Calu3 (cell line): ENCODE measurements around the gene DTX1. TPM values are rescaled to one million over a fixed set of nuclear protein-coding genes. Genes with fewer than 3 reads are reported as not detected.

Source experiments
- BruUV-seq: library from RNA; stranded (reverse); fragments of 400-500 nt; replicated peaks from 2 replicates; lab custom pipeline; 2021; lab: Mats Ljungman, UMichigan
- CTCF ChIA-PET: fragments of 300-600 bp; sonication (Branson Sonifier 250); formaldehyde crosslinking; loops from one replicate; lab custom pipeline; 2022; ENCODE audit warnings: antibody characterized with exemption; lab: Charles Lee
- DNase-seq: peaks from one replicate; pipeline ENCODE4 v3.0.0; 2022
- H3K27ac Mint-ChIP-seq: one replicate; pipeline ENCODE4 v1.8.0; 2022; ENCODE audit warnings: mixed read lengths; ENCODE audit not compliant: unreplicated experiment
- H3K27me3 Mint-ChIP-seq: one replicate; pipeline ENCODE4 v1.8.0; 2022; ENCODE audit warnings: mixed read lengths; ENCODE audit not compliant: unreplicated experiment
- H3K36me3 Mint-ChIP-seq: one replicate; pipeline ENCODE4 v1.8.0; 2022; ENCODE audit warnings: mild to moderate bottlenecking, moderate library complexity, mixed read lengths; ENCODE audit not compliant: insufficient read depth, unreplicated experiment
- H3K4me1 Mint-ChIP-seq: one replicate; pipeline ENCODE4 v1.8.0; 2022; ENCODE audit warnings: mild to moderate bottlenecking, low read depth, mixed read lengths; ENCODE audit not compliant: unreplicated experiment
- H3K4me3 Mint-ChIP-seq: one replicate; pipeline ENCODE4 v1.8.0; 2022; ENCODE audit warnings: mild to moderate bottlenecking, low read depth, moderate library complexity, mixed read lengths; ENCODE audit not compliant: unreplicated experiment
- H3K9me3 Mint-ChIP-seq: one replicate; pipeline ENCODE4 v1.8.0; 2022; ENCODE audit warnings: low read depth, mixed read lengths; ENCODE audit not compliant: unreplicated experiment
- CTCF ChIP-seq: fragments of 200-600 bp; IDR thresholded peaks from one replicate; pipeline ENCODE4 v1.8.0; 2022; ENCODE audit warnings: antibody characterized with exemption; ENCODE audit not compliant: unreplicated experiment
- intact Hi-C: fragments of 100-400 bp; cut with micrococcal nuclease; formaldehyde crosslinking; loops from one replicate; pipeline ENCODE4 v1.10.0; 2022; ENCODE audit not compliant: unreplicated experiment
- total RNA-seq: library from RNA; stranded (reverse); gene quantifications from 2 replicates; pipeline ENCODE4 v1.2.3, GENCODE V29; 2022

The DTX1 gene
- total RNA-seq, 1 experiment from 2014 or later: not detected

- no peak for TF ChIP-seq CTCF
- H3K9me3 Mint-ChIP-seq: no peaks in the 10 kb centered on the region
- peaks cover 63% of the 10 kb centered on the region for H3K4me1 Mint-ChIP-seq
- intact Hi-C loops: loop anchor here (2.0 kb wide), 1 partner anchor 19 kb away; no protein-coding TSS in a partner anchor
- BruUV-seq: no TSS peak
- peak overlapping the region; percentile 97 for H3K4me3 Mint-ChIP-seq
- H3K36me3 Mint-ChIP-seq: peaks cover 61% of the 10 kb centered on the region
- H3K27ac Mint-ChIP-seq: peak overlapping the region; percentile 96
- no peak for DNase-seq
- CTCF ChIA-PET: interaction anchor here (1.2 to 6.7 kb wide), 2 partner anchors 18 to 41 kb away, joined by 3 to 108 read pairs; partner anchors contain the start of gene CFAP73
- H3K27me3 Mint-ChIP-seq: no peaks in the 10 kb centered on the region
These were observed 77.1 kb downstream of the DTX1 start for GRCh38 chr12:113133666-113134065.

- Mint-ChIP-seq H3K4me1 (peaks cover 59% of the 10 kb centered on the region), H3K4me3 (peak overlapping the region; percentile 97), H3K27ac (peak overlapping the region; percentile 96), H3K36me3 (peaks cover 61% of the 10 kb centered on the region), H3K9me3 (no peaks in the 10 kb centered on the region), H3K27me3 (no peaks in the 10 kb centered on the region)
- intact Hi-C loops: loop anchor here (2.0 kb wide), 1 partner anchor 19 kb away; no protein-coding TSS in a partner anchor
- DNase-seq: no peak
- CTCF ChIA-PET: interaction anchor here (0.5 to 6.7 kb wide), 3 partner anchors 18 to 691 kb away, joined by 3 to 108 read pairs (median 5); partner anchors contain the start of gene CFAP73
- TF ChIP-seq CTCF: no peak
- BruUV-seq: no TSS peak
These were observed 77.5 kb downstream of the DTX1 start for GRCh38 chr12:113134071-113134470.

- no TSS peak for BruUV-seq
- Mint-ChIP-seq H3K9me3 (no peaks in the 10 kb centered on the region), H3K27me3 (no peaks in the 10 kb centered on the region), H3K4me3 (peak overlapping the region; percentile 97), H3K4me1 (peaks cover 54% of the 10 kb centered on the region), H3K27ac (peak overlapping the region; percentile 96), H3K36me3 (peaks cover 60% of the 10 kb centered on the region)
- no peak for DNase-seq
- CTCF ChIA-PET: interaction anchor here (0.5 to 6.7 kb wide), 3 partner anchors 17 to 690 kb away, joined by 3 to 108 read pairs (median 5); partner anchors contain the start of gene CFAP73
- intact Hi-C loops: loop anchor here (2.0 kb wide), 1 partner anchor 18 kb away; no protein-coding TSS in a partner anchor
- TF ChIP-seq CTCF: no peak
These were observed 78.0 kb downstream of the DTX1 start for GRCh38 chr12:113134521-113134951.

- Mint-ChIP-seq H3K27me3 (no peaks in the 10 kb centered on the region), H3K4me1 (peaks cover 52% of the 10 kb centered on the region), H3K27ac (peak within 1 kb of the TSS; percentile 96), H3K36me3 (peaks cover 50% of the 10 kb centered on the region), H3K9me3 (no peaks in the 10 kb centered on the region), H3K4me3 (peak within 1 kb of the TSS; percentile 97)
- peak; percentile 100 for DNase-seq
- CTCF ChIA-PET: interaction anchor here (0.6 to 6.7 kb wide), 10 partner anchors 16 to 226 kb away, joined by 3 to 108 read pairs (median 3); partner anchors contain the start of genes CFAP73 and OAS2
- peak; percentile 97 for TF ChIP-seq CTCF
- TSS peak; percentile 54 for BruUV-seq
- intact Hi-C loops: loop anchor here (2.0 kb wide), 2 partner anchors 17 to 37 kb away; no protein-coding TSS in a partner anchor
These were observed 78.9 kb downstream of the DTX1 start, which contains the start of gene RASAL1 for GRCh38 chr12:113135178-113136127. Gene RASAL1 (minus strand): TSS chr12:113135761. CDS start chr12:113135462, 299 bp downstream.
